Endodermal cell (in vitro differentiated cells): Measurements from ENCODE around the gene IVNS1ABP. TPM values are rescaled to one million over a fixed set of nuclear protein-coding genes. Genes with fewer than 3 reads are reported as not detected.

Source experiments
- DNase-seq: peaks from one replicate; pipeline ENCODE4 v3.0.0-alpha.2; 2017
- H3K27ac ChIP-seq: 2 replicates; pipeline ENCODE4 v1.5.1; 2013; ENCODE audit warnings: mild to moderate bottlenecking, low read depth, low read length, moderate library complexity
- H3K27me3 ChIP-seq: 2 replicates; pipeline ENCODE4 v1.6.1; 2013; ENCODE audit warnings: mild to moderate bottlenecking, low read length, moderate library complexity; ENCODE audit not compliant: insufficient read depth, control insufficient read depth, poor library complexity, severe bottlenecking
- H3K36me3 ChIP-seq: 2 replicates; pipeline ENCODE4 v1.7.0; 2013; ENCODE audit warnings: mild to moderate bottlenecking, low read length, moderate library complexity; ENCODE audit not compliant: control insufficient read depth, insufficient read depth
- H3K4me1 ChIP-seq: one replicate; pipeline ENCODE4 v1.7.0; 2013; ENCODE audit warnings: low read length; ENCODE audit not compliant: control insufficient read depth, insufficient read depth
- H3K4me3 ChIP-seq: 2 replicates; pipeline ENCODE4 v1.5.1; 2013; ENCODE audit warnings: mild to moderate bottlenecking, low read length, moderate library complexity
- H3K9ac ChIP-seq: 2 replicates; pipeline ENCODE4 v1.6.1; 2013; ENCODE audit warnings: mild to moderate bottlenecking, low read length, moderate library complexity; ENCODE audit not compliant: poor library complexity, severe bottlenecking; ENCODE audit errors: extremely low read depth
- H3K9me3 ChIP-seq: 2 replicates; pipeline ENCODE4 v1.6.1; 2013; ENCODE audit warnings: mild to moderate bottlenecking, low read length, moderate library complexity; ENCODE audit not compliant: control insufficient read depth
- H3K27ac Mint-ChIP-seq: 2 replicates; pipeline ENCODE4 v1.8.0; 2020; ENCODE audit warnings: mixed read lengths
- H3K27me3 Mint-ChIP-seq: 2 replicates; pipeline ENCODE4 v1.8.0; 2021; ENCODE audit warnings: mild to moderate bottlenecking, mixed read lengths; ENCODE audit not compliant: insufficient read depth
- H3K36me3 Mint-ChIP-seq: 2 replicates; pipeline ENCODE4 v1.8.0; 2020; ENCODE audit warnings: low read depth, mixed read lengths
- H3K4me1 Mint-ChIP-seq: 2 replicates; pipeline ENCODE4 v1.8.0; 2020; ENCODE audit warnings: mixed read lengths
- H3K4me3 Mint-ChIP-seq: 2 replicates; pipeline ENCODE4 v1.8.0; 2020; ENCODE audit warnings: mild to moderate bottlenecking, moderate library complexity, mixed read lengths
- H3K9me3 Mint-ChIP-seq: 2 replicates; pipeline ENCODE4 v1.8.0; 2020; ENCODE audit warnings: mild to moderate bottlenecking, mixed read lengths
- WGBS, 2 experiments: methylation state at CpG; one replicate each; pipeline versions ENCODE4 v1.1.5 to v1.1.7; 2013; ENCODE audit warnings: missing lambda C conversion rate in 2 of 2, mixed read lengths in 1 of 2; ENCODE audit not compliant: insufficient coverage in 1 of 2, insufficient read length in 1 of 2; 5-methylcytosine and 5-hydroxymethylcytosine counted together
- total RNA-seq, 2 donors: library from RNA; stranded (reverse); fragmentation: NEBNext Ultra II Directional in 1 of 2; extraction: Animal tissue kit (Norgen Biotek cat#: 25700) in 1 of 2; gene quantifications; 2 replicates in 1 of 2; 3 replicates in 1 of 2; pipeline ENCODE4 v1.2.1, GENCODE V29; 2021
- TF ChIP-seq, protein P1 (sequence below): fragments of 200-600 bp; sonication (generic); conservative IDR thresholded peaks from 2 replicates; pipeline ENCODE4 v1.5.0; 2021; ENCODE audit warnings: antibody characterized with exemption, mild to moderate bottlenecking

Gene IVNS1ABP
- total RNA-seq, 2 donors from 2014 or later, result 122 to 163 TPM

- Mint-ChIP-seq H3K4me3 (no peak overlapping the region), H3K4me1 (peaks cover 51% of the 10 kb centered on the region), H3K27ac (no peak overlapping the region), H3K27me3 (no peaks in the 10 kb centered on the region), H3K9me3 (no peaks in the 10 kb centered on the region), H3K36me3 (no peaks in the 10 kb centered on the region)
- TF ChIP-seq, protein P1, sequence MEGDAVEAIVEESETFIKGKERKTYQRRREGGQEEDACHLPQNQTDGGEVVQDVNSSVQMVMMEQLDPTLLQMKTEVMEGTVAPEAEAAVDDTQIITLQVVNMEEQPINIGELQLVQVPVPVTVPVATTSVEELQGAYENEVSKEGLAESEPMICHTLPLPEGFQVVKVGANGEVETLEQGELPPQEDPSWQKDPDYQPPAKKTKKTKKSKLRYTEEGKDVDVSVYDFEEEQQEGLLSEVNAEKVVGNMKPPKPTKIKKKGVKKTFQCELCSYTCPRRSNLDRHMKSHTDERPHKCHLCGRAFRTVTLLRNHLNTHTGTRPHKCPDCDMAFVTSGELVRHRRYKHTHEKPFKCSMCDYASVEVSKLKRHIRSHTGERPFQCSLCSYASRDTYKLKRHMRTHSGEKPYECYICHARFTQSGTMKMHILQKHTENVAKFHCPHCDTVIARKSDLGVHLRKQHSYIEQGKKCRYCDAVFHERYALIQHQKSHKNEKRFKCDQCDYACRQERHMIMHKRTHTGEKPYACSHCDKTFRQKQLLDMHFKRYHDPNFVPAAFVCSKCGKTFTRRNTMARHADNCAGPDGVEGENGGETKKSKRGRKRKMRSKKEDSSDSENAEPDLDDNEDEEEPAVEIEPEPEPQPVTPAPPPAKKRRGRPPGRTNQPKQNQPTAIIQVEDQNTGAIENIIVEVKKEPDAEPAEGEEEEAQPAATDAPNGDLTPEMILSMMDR, result no peak
- H3K4me1 ChIP-seq, result peaks cover 21% of the 10 kb centered on the region
- H3K9me3 ChIP-seq, result no peaks in the 10 kb centered on the region
- H3K36me3 ChIP-seq, result no peaks in the 10 kb centered on the region
- WGBS, 2 experiments, result 87 to 100% methylated on average over 2 to 3 of the region's 3 CpGs
- no peak for DNase-seq
- no peaks in the 10 kb centered on the region for H3K27me3 ChIP-seq
- H3K27ac ChIP-seq, result no peak overlapping the region
- no peak overlapping the region for H3K9ac ChIP-seq
- H3K4me3 ChIP-seq, result peak overlapping the region; percentile 17
These were observed 25.7 kb upstream of the IVNS1ABP start for GRCh38 chr1:185342672-185343259.

- Mint-ChIP-seq H3K36me3 (no peaks in the 10 kb centered on the region), H3K4me1 (peaks cover 52% of the 10 kb centered on the region), H3K4me3 (no peak overlapping the region), H3K9me3 (no peaks in the 10 kb centered on the region), H3K27me3 (no peaks in the 10 kb centered on the region), H3K27ac (peak overlapping the region; percentile 78)
- H3K27ac ChIP-seq, result no peak overlapping the region
- WGBS, 2 experiments, result 31 to 59% methylated on average over 2 of the region's 2 CpGs
- no peaks in the 10 kb centered on the region for H3K9me3 ChIP-seq
- TF ChIP-seq, protein P1, result no peak
- no peaks in the 10 kb centered on the region for H3K36me3 ChIP-seq
- peak overlapping the region; percentile 17 for H3K4me3 ChIP-seq
- H3K27me3 ChIP-seq, result no peaks in the 10 kb centered on the region
- H3K9ac ChIP-seq, result no peak overlapping the region
- H3K4me1 ChIP-seq, result peaks cover 21% of the 10 kb centered on the region
- peak; percentile 60 for DNase-seq
These were observed 25.0 kb upstream of the IVNS1ABP start for GRCh38 chr1:185342017-185342416.

- Histone ChIP-seq H3K4me3 (no peak overlapping the region), H3K4me1 (peaks cover 21% of the 10 kb centered on the region), H3K9ac (no peak overlapping the region), H3K27ac (no peak overlapping the region), H3K36me3 (no peaks in the 10 kb centered on the region), H3K27me3 (no peaks in the 10 kb centered on the region), H3K9me3 (no peaks in the 10 kb centered on the region)
- Mint-ChIP-seq H3K4me3 (no peak overlapping the region), H3K36me3 (no peaks in the 10 kb centered on the region), H3K4me1 (peaks cover 50% of the 10 kb centered on the region), H3K9me3 (no peaks in the 10 kb centered on the region), H3K27me3 (no peaks in the 10 kb centered on the region), H3K27ac (no peak overlapping the region)
- TF ChIP-seq, protein P1, result no peak
- no peak for DNase-seq
These were observed 24.2 kb upstream of the IVNS1ABP start for GRCh38 chr1:185341196-185341781.
